Measurements from ENCODE around the gene RUNX2. TPM values are rescaled to one million over a fixed set of nuclear protein-coding genes. Genes with fewer than 3 reads are reported as not detected.
"Not testable (repeated sequence)": the region's sequence is repeated elsewhere in the genome, so short reads cannot be mapped to it uniquely, and the experiment has no call there.

The RUNX2 gene
- total and polyA plus RNA-seq, 9 of the 15 experiments (the other 6 are each of a cell fraction or from before 2014, with no cell fraction given) = 0.29 to 1.00 (median 0.43) TPM

DNA sequence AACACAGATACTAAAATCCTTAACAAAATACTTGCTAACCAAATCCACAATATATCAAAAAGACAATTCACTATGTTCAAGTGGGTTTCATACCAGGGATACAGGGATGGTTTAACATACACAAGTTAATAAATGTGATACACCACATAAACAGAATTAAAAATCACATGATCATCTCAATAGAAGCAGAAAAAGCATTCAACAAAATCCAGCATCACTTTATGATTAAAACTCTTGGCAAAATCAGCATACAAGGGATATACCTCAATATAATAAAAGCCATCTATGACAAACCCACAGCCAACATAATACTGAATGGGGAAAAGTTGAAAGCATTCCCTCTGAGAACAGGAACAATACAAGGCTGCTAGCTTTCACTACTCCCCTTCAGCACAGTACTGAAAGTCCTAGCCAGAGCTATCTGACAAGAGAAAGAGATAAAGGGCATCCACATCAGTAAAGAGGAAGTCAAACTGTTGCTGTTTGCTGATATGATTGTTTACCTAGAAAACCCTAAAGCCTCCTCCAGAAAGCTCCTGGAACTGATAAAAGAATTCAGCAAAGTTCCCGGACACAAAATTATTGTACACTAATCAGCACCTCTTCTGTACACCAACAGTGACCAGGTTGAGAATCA, 33.9 kb upstream of the RUNX2 start (continued):
- peak; percentile 43; a peak in 3 of 4 replicates for TF ChIP-seq RAD21 (CRISPR knock-in tag; conservative IDR thresholded peaks at IDR 0.05 in 1 of 2, IDR thresholded peaks at IDR 0.05 in 1 of 2)
- TF ChIP-seq TOE1 (IDR thresholded peaks at IDR 0.05; ENCODE audit: borderline replicate concordance) = peak; percentile 82
- TF ChIP-seq TOE1 (CRISPR knock-in tag; IDR thresholded peaks at IDR 0.05; ENCODE audit: borderline replicate concordance, low read depth) = not testable (repeated sequence)
- TF ChIP-seq ILF3 (IDR thresholded peaks at IDR 0.05; ENCODE audit: borderline replicate concordance) = peak; percentile 43; the same call in 1 of the 2 replicates
- TF ChIP-seq DMBX1 (CRISPR knock-in tag; IDR thresholded peaks at IDR 0.05; ENCODE audit: borderline replicate concordance) = 0 out of 2 replicates have a peak, but pooled peaks have one; percentile 20
- peak in 1 of 2 experiments; percentile 82; a peak in 1 of 4 replicates for TF ChIP-seq ARNT (IDR thresholded peaks at IDR 0.05)
- 0 out of 2 replicates have a peak, but pooled peaks have one; percentile 14 for TF ChIP-seq ZZZ3 (IDR thresholded peaks at IDR 0.05)
- peak; percentile 76 for TF ChIP-seq MEIS2 (IDR thresholded peaks at IDR 0.05; ENCODE audit: partially characterized antibody)
- peak; percentile 84 for TF ChIP-seq STAT5A (IDR thresholded peaks at IDR 0.05; ENCODE audit: borderline replicate concordance, low read length)
- peak; percentile 73 for TF ChIP-seq NEUROD1 (IDR thresholded peaks at IDR 0.05; ENCODE audit: borderline replicate concordance, low read depth, low read length, partially characterized antibody)
- TF ChIP-seq MIER1 (IDR thresholded peaks at IDR 0.05; ENCODE audit: low read depth) = 0 out of 2 replicates have a peak, but pooled peaks have one; percentile 48
- 0 out of 2 replicates have a peak, but pooled peaks have one; percentile 33 for TF ChIP-seq NCOA6 (IDR thresholded peaks at IDR 0.05)
- peak; percentile 90; the same call in 1 of the 2 replicates for TF ChIP-seq ELF4 (CRISPR knock-in tag; IDR thresholded peaks at IDR 0.05)
- peak; percentile 99 for TF ChIP-seq CTBP1 (IDR thresholded peaks at IDR 0.05; ENCODE audit: borderline replicate concordance)
- peak; percentile 96 for TF ChIP-seq ZEB2 (IDR thresholded peaks at IDR 0.05)
- peak; percentile 41 to 60; a peak in 2 of 4 replicates for TF ChIP-seq MAZ (CRISPR knock-in tag; conservative IDR thresholded peaks at IDR 0.05 in 1 of 2, IDR thresholded peaks at IDR 0.05 in 1 of 2)
- peak; percentile 90 for TF ChIP-seq TCF3 (CRISPR knock-in tag; IDR thresholded peaks at IDR 0.05)
- TF ChIP-seq ARID1B (IDR thresholded peaks at IDR 0.05) = peak; percentile 99
- TF ChIP-seq KLF16 (IDR thresholded peaks at IDR 0.05) = peak; percentile 82
- TF ChIP-seq TBL1XR1 (IDR thresholded peaks at IDR 0.05; ENCODE audit: low read length in 2 of 2) = peak; percentile 63 to 94; a peak in 3 of 4 replicates
- TF ChIP-seq, protein P1, sequence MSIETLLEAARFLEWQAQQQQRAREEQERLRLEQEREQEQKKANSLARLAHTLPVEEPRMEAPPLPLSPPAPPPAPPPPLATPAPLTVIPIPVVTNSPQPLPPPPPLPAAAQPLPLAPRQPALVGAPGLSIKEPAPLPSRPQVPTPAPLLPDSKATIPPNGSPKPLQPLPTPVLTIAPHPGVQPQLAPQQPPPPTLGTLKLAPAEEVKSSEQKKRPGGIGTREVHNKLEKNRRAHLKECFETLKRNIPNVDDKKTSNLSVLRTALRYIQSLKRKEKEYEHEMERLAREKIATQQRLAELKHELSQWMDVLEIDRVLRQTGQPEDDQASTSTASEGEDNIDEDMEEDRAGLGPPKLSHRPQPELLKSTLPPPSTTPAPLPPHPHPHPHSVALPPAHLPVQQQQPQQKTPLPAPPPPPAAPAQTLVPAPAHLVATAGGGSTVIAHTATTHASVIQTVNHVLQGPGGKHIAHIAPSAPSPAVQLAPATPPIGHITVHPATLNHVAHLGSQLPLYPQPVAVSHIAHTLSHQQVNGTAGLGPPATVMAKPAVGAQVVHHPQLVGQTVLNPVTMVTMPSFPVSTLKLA (conservative IDR thresholded peaks at IDR 0.05) = peak in 1 of 2 experiments; percentile 57; a peak in 2 of 4 replicates
- peak; percentile 65 to 98; a peak in 3 of 4 replicates for TF ChIP-seq RCOR1 (IDR thresholded peaks at IDR 0.05; ENCODE audit: borderline replicate concordance in 1 of 2, low read depth in 2 of 2, low read length in 2 of 2)
- TF ChIP-seq ZNF766 (CRISPR knock-in tag; conservative IDR thresholded peaks at IDR 0.05) = peak; percentile 67
- peak; percentile 68 for TF ChIP-seq CREM (IDR thresholded peaks at IDR 0.05; ENCODE audit: low read depth)
- TF ChIP-seq ZNF239 (CRISPR knock-in tag; IDR thresholded peaks at IDR 0.05) = peak; percentile 35; the same call in 1 of the 2 replicates
- peak; percentile 73 for TF ChIP-seq ZBTB17 (CRISPR knock-in tag; IDR thresholded peaks at IDR 0.05)
- TF ChIP-seq MTA1 (IDR thresholded peaks at IDR 0.05; ENCODE audit: borderline replicate concordance) = peak; percentile 87; the same call in 1 of the 2 replicates
- peak; percentile 60 for TF ChIP-seq MBD2 (IDR thresholded peaks at IDR 0.05; ENCODE audit: borderline replicate concordance, low read depth)
- peak; percentile 92; the same call in 1 of the 2 replicates for TF ChIP-seq NBN (IDR thresholded peaks at IDR 0.05; ENCODE audit: low read depth)
- peak; percentile 88 for TF ChIP-seq TAL1 (IDR thresholded peaks at IDR 0.05)
- TF ChIP-seq C11orf30 (IDR thresholded peaks at IDR 0.05; ENCODE audit: low read depth) = peak; percentile 43

All from K562 (cell line).